Activated CD4-positive, alpha-beta T cell treated with anti-CD3 and anti-CD28 coated beads, Interleukin-2, amount 50 U/mL, for 48 hours (primary cell): Measurements from ENCODE around the gene GSDMA.

ENCODE experiments used
- DNase-seq, 2 experiments: peaks; one replicate each; pipeline ENCODE4 v3.0.0-alpha.2; 2020

Gene GSDMA, protein sequence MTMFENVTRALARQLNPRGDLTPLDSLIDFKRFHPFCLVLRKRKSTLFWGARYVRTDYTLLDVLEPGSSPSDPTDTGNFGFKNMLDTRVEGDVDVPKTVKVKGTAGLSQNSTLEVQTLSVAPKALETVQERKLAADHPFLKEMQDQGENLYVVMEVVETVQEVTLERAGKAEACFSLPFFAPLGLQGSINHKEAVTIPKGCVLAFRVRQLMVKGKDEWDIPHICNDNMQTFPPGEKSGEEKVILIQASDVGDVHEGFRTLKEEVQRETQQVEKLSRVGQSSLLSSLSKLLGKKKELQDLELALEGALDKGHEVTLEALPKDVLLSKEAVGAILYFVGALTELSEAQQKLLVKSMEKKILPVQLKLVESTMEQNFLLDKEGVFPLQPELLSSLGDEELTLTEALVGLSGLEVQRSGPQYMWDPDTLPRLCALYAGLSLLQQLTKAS

GRCh38 chr17:39962642-39963220, at the start of gene GSDMA:
Gene GSDMA (plus strand): TSS chr17:39963004. CDS start chr17:39965688, 2,684 bp downstream.
- no peak for DNase-seq

- no peak for DNase-seq
These were observed 48.8 kb upstream of the GSDMA start for GRCh38 chr17:39913989-39914388.

GRCh38 chr17:39915559-39915958, 47.2 kb upstream of the GSDMA start:
- no peak for DNase-seq

DNA sequence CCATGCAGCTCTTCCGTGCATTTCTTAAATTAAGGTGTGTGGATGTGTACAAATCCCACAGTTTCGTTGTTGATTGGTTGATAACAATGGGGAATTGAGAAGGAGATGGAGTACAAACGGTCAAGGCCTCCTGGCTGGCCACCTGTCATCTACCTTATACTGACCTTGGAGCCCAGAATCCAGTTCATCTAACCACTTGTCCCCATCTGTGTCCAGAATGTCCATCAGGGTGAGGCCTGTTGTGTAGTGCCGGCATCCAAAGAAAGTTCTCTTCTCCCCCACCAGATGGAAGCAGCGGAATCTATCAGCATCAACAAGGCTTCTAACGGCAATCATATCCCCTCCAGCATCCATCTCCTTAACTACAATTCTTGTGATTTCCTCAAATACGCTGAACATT, 45.9 kb upstream of the GSDMA start:
- no peak for DNase-seq

- DNase-seq: no peak
These were observed 43.6 kb upstream of the GSDMA start for GRCh38 chr17:39919087-39919683.

DNA sequence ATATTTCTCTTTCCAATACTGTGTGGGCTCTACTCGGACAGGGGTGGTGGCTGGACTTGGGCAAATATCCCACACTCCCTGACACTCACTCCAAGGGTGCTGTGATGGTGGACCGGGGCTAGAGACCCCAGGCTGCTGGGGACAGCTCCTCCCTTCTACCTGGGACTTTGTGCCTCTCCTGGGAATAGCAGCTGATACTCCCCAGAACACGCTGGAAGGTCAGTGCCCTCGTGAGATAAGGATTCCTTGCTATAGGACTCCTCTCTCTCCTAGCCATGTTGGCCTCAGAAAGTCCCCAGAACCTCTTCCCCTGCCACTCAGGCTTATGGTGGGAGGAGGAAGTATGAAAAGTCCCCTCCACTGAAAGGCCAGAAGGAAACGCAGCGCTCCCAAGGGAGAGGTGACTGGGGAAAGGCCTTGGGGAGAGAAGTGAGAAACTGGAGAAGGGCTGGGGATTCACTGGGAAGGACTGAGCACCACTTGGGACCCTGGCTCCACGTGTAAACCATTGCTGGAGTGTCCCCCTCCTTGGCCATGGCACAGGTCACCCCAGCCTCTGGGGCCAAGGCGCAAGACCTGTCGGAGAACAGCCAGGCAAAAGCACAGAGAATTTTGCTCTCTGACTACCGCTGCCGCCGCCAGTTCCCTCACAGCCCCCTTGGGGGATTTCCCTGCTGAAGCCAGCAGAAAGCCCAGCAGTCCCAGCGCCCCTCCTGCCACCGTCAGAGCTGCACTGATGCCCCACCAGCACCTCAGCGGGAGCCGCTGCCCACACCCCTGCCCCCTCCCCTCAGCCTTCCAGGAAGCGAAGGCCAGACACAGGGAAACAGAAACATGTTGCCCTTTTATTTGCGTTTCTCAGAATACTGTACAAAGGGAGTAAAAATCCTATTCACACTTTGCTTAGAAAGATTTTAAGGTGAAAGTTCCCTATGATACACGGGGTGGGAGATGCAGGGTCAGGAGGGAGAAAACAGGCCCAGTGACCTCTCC, 42.3 kb upstream of the GSDMA start:
- peak; percentile 67 to 76 for DNase-seq

DNA sequence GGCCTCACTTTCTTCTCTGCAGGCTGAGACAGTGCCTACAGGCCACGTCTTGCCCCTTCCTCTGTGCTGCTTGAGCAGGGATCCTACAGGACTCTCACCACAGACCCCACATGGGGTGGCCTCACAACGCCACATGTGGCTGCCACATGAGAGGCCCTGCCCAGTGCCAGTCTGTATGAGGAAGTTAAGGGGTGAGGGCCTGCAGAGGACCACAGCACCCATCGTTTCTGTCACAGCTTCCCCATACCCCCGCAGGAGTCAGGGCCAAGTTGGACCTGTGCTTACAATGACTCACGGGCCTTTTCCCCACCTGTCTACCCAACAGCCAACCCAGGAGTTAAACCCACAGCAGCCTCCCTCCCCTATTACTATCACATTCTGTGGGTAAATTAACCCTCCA, 41.5 kb upstream of the GSDMA start:
- peak; percentile 31 to 48 for DNase-seq

DNA sequence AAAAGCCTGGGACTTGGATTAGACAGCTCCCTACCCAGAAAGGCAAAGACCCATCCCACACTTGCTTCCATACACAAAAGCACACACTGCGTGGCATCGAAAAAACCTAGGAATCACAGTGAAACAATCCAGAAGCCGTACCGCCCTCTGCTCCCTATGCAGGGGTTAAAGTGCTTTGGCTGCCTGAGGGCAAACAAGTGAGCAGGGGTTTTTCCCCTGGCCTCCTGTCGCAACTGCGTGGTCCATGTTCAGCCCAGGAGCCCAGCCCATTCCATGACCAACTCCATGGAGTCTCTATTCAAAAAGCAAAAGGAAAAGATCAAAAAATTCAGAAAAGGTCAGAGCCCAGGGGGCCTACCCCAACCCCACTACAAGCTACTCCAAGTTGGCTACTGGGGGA, 40.8 kb upstream of the GSDMA start:
- DNase-seq: no peak

DNA sequence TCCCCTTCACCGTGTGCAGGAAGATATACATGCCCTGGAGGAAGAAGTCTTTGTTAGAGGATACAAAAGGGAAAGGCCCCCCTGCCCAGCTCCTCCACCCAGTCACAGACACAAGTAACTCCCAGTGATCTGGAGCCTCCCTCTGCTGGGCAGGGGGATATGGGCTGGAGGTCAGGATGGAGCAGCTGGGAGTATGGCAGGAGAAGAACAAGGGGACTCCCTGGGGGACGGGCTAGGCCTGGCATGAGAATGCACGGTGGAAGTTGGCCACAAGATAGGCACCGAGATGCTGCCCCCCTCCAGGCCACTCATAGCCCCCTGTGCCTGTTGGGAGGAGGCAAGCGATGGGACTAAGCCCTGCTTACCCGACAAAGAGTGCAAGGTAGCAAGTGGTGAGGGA, 39.6 kb upstream of the GSDMA start:
- no peak for DNase-seq

- no peak for DNase-seq
These were observed 38.7 kb upstream of the GSDMA start for GRCh38 chr17:39923836-39924690.

DNA sequence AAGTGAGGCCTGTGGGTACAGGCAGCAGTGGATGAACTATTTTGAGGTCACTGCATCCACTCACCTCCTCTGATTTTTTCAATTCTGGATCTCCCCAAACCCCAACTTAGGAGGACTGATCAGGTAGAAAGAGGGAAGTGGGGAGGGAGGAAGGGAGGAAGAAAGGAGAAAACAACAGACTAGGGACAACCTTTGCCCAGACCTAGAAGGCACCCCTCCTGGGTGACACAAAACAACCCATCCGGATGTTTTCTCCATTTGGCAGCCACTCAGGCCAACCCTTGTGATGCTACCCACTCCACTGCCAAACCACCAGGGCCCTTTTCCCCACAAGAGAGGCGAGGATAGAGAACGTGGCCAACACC, 38.1 kb upstream of the GSDMA start:
- DNase-seq: no peak

GRCh38 chr17:39925282-39926134, 37.3 kb upstream of the GSDMA start:
- no peak for DNase-seq

- DNase-seq: no peak
These were observed 36.6 kb upstream of the GSDMA start for GRCh38 chr17:39926135-39926587.

GRCh38 chr17:39926588-39927100, 36.2 kb upstream of the GSDMA start:
- DNase-seq: peak; percentile 59 to 69

GRCh38 chr17:39927101-39927928, 35.5 kb upstream of the GSDMA start, which contains the start of the genes LRRC3C and ORMDL3:
Gene LRRC3C (plus strand): TSS chr17:39927732. CDS start chr17:39941524, 13,792 bp downstream.
Gene ORMDL3 (minus strand): TSS chr17:39927601. CDS start chr17:39924203, 3,398 bp downstream.
- DNase-seq: peak; percentile 92 to 94

GRCh38 chr17:39927929-39928857, 34.6 kb upstream of the GSDMA start:
- DNase-seq: no peak

DNA sequence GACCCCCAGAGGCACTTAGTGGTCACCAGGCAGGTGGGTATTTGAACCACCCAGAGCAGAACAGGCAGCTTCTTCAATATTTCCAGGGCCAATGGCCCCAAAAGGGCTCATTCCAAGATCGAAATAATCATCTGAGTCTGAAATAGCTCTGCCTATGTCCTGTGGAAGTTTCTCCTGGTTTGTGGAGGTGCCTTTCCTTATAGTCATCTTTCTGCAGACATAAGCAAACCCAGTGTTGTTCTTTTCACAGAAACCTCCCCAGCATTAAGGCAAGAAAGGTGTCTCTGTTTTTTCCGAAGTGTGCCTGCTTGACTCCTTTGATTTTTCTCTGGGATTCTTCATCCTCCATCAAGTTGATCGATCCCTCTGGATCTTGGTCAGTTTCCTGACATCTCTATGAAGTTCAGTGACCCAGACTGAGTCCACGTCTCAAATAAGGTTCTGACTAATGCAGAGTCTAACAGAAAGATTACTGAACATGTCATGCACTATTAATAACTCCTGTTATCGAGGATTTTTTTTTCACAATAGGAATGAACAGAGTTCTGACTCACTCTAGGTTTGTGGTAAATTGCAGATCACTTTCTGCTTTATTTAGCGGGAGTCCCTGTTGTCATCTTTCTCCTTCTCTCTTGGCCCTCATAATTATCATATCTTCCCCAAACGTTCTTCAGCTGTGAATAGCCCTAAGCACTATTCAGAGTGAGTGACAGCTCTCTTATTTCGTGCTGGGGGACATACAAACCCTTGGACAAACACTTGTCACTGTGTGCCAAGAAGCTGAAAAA, 33.8 kb upstream of the GSDMA start:
- DNase-seq: no peak
